Tongue (tissue), 2 donors: ENCODE measurements around the gene SPATA6. TPM values are rescaled to one million over a fixed set of nuclear protein-coding genes. Genes with fewer than 3 reads are reported as not detected.
"Not testable (repeated sequence)": the region's sequence is repeated elsewhere in the genome, so short reads cannot be mapped to it uniquely, and the experiment has no call there.

Experiments used
- DNase-seq: peaks from one replicate; pipeline ENCODE4 v3.0.0-alpha.2; 2015
- total RNA-seq: library from RNA; depleted of rRNA; stranded (reverse); fragments of >200 nt; gene quantifications from one replicate; pipeline ENCODE4 v1.2.3, GENCODE V29; 2014

SPATA6 gene
- total RNA-seq, 1 donor from 2014 or later: 17.4 TPM

GRCh38 chr1:48344373-48344772, 127.6 kb downstream of the SPATA6 start:
- no peak for DNase-seq

- DNase-seq: no peak
Measured at GRCh38 chr1:48341221-48341620, 130.8 kb downstream of the SPATA6 start.

GRCh38 chr1:48338257-48338656, 133.7 kb downstream of the SPATA6 start:
- no peak for DNase-seq

GRCh38 chr1:48333316-48333715, 138.7 kb downstream of the SPATA6 start:
- DNase-seq: no peak

GRCh38 chr1:48332115-48332514, 139.9 kb downstream of the SPATA6 start:
- no peak for DNase-seq

- DNase-seq: no peak
Measured at GRCh38 chr1:48329905-48330304, 142.1 kb downstream of the SPATA6 start.

GRCh38 chr1:48329486-48329885, 142.5 kb downstream of the SPATA6 start:
- no peak for DNase-seq

- DNase-seq: not testable (repeated sequence)
Measured at GRCh38 chr1:48311829-48312228, 160.2 kb downstream of the SPATA6 start.

- no peak for DNase-seq
Measured at GRCh38 chr1:48309564-48310082, 162.4 kb downstream of the SPATA6 start.

- DNase-seq: no peak
Measured at GRCh38 chr1:48302652-48303051, 169.4 kb downstream of the SPATA6 start.

- no peak for DNase-seq
Measured at GRCh38 chr1:48294656-48295055, 177.3 kb downstream of the SPATA6 start.

GRCh38 chr1:48294094-48294493, 177.9 kb downstream of the SPATA6 start:
- DNase-seq: not testable (repeated sequence)

GRCh38 chr1:48292706-48293105, 179.3 kb downstream of the SPATA6 start:
- no peak for DNase-seq

GRCh38 chr1:48291421-48291820, 180.6 kb downstream of the SPATA6 start:
- no peak for DNase-seq

- DNase-seq: no peak
Measured at GRCh38 chr1:48285525-48285924, 186.5 kb downstream of the SPATA6 start.

GRCh38 chr1:48284696-48285420, 187.1 kb downstream of the SPATA6 start:
- DNase-seq: not testable (repeated sequence)

- not testable (repeated sequence) for DNase-seq
Measured at GRCh38 chr1:48282329-48282728, 189.7 kb downstream of the SPATA6 start.

- not testable (repeated sequence) for DNase-seq
Measured at GRCh38 chr1:48277437-48277836, 194.6 kb downstream of the SPATA6 start.

- no peak for DNase-seq
Measured at GRCh38 chr1:48266576-48266975, 205.4 kb downstream of the SPATA6 start.

GRCh38 chr1:48263041-48263440, 209.0 kb downstream of the SPATA6 start:
- DNase-seq: no peak

GRCh38 chr1:48261881-48262400, 210.1 kb downstream of the SPATA6 start:
- peak; percentile 12 for DNase-seq

GRCh38 chr1:48258106-48258505, 213.9 kb downstream of the SPATA6 start:
- no peak for DNase-seq

- no peak for DNase-seq
Measured at GRCh38 chr1:48254254-48254653, 217.8 kb downstream of the SPATA6 start.

GRCh38 chr1:48251821-48252220, 220.2 kb downstream of the SPATA6 start:
- no peak for DNase-seq
